HG03045 (cell line): ENCODE results near the gene HES4.
"Not testable (repeated sequence)": the region's sequence is repeated elsewhere in the genome, so short reads cannot be mapped to it uniquely, and the experiment has no call there.

Experiments
- ATAC-seq: cut with Tn5 transposase; IDR thresholded peaks from one replicate; pipeline ENCODE4 v1.9.1; 2021; ENCODE audit warnings: mild to moderate bottlenecking, moderate library complexity; ENCODE audit not compliant: unreplicated experiment

The HES4 gene

DNA sequence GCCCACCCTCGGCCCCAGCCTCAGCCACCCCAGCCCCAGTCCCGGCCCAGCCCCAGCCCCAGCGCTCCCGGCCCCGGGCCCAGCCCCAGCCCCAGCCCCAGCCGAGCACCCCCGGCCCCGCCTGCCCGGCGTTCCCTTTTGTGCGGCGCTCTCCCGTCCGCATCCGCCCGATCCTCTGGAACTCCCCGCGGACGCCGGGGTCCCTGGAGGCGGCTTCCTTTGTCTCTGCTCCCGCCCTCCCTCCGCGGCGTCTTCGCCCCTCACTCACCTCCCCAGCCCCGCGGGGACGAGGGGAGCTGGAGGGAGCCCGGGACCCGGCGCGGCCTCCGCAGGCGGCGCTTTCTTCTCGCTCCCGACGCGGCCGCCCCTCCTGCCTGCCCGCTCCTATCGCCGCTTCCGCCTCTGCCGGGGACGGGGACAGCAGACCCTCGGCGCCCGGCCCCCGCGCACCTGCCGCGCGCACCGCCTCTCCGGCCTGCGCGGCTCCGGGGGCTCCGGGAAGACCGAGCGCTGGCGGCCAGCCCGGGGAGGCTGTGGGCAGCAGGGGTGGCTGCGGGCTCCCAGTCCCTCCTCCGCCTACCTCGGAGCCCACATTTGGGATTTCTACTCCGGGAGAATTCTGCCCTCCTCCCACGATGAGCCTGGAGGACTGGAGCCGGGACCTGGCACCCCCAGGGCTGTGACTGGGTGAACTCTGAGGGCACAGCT, 34.0 kb upstream of the HES4 start:
- no peak for ATAC-seq

DNA sequence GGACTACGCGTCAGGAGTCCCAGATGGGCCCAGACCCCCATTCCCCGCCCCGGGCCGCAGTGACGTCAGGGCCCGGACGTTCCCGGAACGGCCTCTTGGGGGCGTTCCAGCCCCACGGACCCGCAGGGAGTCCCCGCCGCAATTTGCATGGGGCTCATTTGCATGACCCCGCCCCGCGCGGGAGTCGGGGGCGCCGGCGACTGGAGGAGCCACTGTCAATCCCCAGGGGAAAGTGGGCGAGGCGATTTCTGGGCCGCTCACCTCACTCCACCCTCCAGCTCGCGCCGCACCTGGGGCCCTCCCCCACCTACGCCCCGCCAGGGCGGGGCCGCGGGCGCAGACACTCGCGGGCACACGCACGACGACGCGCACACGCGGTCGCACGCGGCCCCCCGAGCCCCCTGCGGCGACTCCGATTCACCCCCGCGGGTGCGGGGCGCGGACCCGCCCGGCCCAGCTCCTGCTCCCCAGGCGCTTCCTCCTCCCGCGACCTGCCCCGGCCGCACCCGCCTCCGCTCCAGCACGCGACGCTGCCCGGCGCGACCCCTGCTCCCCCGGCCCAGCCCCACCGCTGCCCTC, 33.2 kb upstream of the HES4 start:
- ATAC-seq, result peak; percentile 83

DNA sequence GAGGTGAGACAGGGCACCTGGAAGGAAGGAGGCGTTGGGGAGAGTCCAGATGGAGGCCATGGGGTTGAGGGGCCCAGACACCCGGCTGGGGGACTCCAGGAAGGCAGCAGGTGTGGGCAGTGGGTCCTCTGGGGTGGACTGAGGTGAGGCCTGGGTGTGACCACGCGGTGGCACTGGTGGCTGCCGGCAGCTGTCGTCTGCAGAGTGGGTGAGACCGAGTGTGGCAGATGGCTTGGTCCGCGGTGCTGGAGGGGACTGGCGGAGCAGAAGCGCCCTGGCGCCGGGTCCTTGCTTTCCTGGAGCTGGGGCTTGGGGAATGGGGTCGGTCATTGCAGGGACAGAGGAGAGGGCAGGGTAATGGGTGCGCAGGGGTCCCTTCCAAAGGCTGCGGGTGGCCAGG, 32.5 kb upstream of the HES4 start:
- peak; percentile 7 for ATAC-seq

DNA sequence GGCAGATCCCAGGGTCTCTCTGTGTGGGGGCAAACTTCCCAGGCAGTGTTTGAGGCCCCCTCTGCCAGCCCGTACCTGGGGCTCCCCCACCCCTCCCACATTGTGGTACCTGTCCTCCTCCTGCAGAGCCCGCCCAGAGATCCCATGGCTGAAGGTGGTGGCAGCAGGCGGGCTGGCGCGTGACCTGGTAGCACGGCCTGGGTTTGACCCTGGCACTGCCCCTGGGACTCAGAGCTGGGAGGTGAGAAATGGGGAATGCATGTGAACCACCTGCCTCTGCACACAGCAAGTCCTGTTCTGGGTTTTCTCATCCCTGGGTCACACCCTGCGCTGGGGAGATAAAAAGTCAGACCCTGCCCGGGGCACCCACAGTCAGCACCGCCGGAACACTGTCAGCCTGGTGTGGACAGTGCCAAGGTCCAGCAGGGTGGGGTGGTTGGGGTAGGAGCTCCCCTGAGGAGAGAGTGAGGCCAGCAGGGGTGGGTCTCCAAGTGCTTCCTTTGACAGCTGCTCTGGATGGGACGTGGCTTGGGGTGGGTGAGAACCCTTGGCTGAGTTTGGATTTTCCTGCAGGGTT, 31.9 kb upstream of the HES4 start:
- ATAC-seq, result no peak

DNA sequence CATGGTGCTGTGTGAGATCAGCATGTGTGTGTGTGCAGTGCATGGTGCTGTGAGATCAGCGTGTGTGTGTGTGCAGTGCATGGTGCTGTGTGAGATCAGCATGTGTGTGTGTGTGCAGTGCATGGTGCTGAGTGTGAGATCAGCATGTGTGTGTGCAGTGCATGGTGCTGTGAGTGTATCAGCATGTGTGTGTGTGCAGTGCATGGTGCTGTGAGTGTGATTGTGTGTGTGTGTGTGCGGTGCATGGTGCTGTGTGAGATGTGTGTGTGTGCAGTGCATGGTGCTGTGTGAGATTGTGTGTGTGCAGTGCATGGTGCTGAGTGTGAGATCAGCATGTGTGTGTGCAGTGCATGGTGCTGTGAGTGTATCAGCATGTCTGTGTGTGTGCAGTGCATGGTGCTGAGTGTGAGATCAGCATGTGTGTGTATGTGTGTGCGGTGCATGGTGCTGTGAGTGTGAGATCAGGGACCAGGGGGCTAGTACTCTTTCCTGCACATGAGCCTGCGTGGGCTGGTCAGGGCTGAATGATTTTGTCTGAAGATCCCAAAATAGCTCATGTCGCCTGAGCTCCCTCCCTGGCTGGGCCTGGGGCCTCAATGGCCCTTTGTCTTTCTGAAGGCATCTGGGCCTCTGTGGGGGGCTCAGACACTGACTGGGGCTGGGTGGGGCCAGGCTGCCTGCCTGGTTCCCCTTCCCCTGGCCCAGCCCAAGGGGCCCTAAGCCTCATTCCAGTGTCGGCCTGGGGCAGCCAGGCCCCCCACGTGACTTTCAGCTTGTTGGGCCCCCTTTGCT, 31.2 kb upstream of the HES4 start:
- ATAC-seq, result not testable (repeated sequence)

DNA sequence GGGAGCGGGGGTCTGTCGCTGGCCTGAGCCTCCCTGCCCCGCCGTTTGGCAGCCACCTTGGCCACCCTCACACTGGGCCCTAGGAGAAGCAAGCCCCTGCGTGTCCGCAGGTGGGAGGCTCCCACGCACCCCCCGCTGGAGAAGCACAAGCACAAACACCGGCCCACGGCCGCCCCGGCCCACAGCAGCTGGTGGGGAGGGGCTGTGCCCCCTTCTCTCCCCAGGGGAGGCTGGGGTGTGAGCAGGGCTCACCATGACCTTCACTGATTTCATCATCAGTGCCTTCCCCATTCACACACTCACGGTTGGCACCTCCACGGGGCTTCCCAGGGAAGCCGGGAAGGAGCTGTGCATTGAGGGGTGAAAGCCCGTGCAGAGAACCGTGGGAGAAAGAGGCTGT, 27.9 kb upstream of the HES4 start:
- ATAC-seq, result no peak

DNA sequence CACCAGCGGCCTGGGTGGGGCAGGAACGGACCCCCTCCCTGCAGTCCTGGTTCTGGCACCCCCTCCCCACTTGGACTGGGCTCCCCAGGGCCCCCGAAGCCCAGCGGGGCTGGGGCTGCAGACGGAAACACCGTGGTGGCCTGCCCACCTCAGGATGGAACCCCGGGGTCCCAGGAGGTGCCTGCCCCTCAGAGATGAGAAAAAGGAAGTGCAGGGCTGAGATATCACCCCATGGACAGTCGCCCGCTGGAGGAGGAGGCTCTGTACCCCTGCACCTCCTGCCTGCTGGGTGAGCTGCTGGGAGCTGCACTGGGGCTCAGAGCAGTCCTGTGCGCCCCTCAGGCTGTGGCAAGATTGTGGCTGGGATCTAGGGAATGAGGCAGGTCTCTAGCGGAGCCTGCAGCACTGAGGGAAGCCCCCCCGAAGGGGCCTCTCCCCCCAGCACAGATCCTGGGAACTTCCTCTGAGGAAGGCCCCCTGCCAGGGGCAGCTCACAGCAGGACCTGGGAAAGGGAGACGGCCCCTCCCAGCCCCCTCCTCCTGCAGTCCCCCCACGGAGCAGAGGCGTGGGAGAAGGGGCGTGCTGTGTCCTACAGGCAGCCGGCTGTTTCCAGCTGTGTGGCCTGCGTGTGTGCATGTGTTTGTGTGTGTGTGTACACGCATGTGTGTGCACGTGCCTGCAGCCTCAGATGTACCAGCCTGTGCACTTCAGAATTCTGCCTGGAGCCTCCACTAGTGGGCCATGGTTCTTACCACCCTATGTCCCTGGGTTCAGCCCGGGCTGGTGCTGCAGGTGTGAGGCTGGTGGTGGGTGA, 26.9 kb upstream of the HES4 start:
- ATAC-seq, result no peak

DNA sequence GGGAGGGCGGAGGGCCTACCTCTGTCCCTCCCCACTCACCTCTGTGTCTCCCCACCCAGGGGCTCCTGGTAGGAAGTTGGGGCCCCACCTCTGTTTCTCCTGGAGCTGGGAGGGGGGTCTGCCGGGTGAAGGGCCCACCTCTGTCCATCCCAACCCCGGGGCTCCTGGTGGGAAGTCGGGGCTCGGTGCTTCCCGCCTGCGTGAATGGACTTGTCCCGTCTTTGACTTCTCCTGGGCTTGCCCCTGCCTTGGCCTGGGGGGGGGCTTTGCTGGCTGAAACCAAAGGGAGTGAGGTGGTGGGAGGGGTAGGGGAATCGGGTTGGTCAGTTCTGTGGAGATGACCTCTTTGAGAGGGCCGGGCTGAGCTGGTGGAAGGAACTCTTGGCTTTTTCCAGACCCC, 25.8 kb upstream of the HES4 start:
- no peak for ATAC-seq

DNA sequence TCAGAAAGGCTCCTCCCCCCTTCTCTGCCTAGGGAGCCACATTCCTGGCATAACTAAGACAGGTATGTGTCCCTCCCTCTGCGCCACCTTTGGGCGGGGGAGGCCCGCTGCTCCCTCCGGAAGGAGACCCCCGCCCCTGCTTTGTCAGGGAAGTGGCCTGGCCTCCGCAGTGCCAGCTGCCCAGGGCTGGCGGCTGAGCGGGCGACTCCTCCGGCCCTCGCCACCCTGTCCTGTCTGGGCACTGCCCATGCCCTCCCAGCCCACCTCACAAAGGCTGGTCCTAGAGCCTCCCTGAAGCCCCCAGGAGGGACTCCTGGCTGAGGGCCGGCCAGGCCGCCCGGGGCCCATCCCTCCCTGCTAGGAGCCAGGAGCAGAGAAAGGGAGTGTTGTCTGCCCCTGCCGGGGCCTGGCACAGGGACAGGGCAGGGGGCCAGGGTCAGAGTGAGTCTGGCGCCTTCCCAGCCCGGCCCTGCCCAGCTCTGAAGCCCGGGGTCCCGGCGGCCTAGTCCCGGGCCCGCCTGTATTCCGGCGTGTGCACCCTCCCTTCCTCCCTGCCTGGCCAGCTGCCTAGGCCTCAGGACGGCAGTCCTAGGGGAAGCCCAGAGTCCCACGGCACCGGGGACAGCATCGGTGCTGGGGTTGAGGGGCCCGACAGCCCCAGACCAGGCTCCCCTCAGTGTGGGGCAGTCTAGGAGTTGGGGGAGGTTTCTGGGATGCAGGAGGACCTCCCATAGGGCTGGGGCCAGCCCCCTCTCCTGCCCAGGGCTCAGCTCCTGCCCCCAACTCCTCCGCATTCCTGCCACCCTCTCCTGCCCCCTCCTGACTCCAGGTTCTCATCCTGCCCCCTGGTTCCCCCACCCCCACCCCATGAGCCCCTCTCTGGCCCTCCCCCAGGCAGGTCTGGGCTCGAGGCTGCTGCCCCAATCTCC, 25.1 kb upstream of the HES4 start:
- ATAC-seq, result no peak

DNA sequence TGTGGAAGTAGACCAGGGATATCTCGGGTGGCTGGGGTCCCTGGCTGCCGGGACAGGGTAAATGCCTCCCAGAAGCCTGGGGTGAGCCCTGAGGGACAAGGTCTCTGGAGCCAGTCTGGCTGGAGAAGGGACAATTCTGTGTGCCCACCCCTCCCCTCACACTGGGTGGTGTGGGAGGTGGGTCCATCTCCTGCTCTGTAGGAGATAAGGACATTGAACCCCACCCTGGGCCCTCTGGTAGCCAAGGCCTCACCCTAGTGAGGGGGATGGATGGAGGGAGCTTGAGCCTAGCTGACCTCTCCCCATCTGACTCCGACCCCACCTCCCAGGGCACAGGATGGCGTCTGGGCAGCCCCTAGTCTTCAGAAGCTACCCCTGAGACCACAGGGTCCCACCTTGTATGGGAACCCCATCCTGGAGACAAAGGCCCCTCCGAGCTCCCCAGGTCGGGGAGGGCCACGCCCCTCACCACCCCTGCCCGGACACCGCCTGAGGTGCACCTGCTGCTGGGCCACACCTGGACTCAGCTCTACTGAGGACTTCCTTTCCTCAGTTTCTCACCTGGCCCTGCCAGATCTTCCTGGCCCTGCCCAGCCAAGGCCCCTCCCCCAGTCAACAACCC, 24.4 kb upstream of the HES4 start:
- ATAC-seq, result no peak

DNA sequence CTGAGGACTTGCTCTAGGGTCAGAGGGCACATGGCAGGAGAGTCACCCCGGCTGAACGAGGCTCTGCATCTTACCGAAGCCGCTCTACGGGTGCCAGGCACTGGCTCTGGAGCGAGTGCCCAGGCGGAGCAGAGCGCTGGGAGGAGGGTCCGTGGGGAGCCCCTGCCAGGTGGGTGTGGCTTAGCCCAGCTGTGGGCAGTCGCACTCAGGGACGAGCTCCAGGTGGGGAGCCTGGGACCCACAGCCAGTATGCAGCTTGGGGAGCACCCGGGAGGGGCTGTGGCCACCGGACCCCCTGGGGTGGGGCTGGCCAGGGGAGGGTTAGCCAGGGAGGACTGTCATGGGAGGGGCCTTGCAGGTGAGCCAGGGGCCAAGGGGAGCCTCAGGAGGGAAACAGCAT, 23.8 kb upstream of the HES4 start:
- no peak for ATAC-seq

DNA sequence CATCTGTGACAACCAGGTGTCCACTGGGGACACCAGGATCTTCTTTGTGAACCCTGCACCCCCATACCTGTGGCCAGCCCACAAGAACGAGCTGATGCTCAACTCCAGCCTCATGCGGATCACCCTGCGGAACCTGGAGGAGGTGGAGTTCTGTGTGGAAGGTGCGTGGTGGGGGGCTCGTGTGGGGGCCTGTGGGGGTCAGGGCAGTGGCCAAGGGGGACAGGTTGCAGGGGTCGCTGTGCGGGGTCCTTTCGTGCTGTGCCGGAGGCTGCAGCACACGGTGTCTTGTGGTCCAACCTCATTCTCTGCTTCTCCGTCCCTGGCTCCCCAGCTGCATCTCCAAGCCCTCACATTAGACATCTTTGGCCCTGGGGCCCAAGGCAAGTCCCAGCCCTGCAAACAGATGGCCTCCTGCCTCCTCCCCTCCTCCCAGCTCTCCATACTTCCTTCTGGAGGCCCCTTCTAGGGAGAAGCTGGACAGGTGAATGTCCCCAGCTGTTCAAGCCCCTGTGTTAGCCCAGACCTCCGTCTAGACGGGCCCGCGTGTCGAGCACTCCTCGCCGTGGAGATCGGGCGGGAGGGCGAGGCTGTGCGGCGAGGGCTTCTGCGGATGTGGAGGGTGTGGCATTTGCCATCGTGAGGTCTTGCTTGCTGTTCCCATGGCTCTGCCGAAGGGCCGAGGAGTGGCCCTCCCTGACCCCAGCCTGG, 22.6 kb upstream of the HES4 start:
- no peak for ATAC-seq

DNA sequence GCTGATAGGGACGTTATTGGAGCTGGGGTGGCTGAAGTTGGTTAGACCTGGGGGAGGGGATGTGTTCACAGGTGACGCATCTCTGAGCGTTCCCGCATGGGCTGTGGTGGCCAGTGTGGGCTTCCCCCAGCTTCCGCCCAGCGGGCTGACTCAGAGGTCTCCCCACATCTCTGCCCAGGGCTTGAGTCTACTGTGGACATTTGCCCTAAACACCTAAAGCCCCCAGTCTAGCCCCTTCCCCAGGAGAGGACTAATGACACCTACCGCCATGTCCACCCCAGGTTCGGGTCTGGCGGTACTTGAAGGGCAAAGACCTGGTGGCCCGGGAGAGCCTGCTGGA, 22.0 kb upstream of the HES4 start:
- ATAC-seq, result no peak

DNA sequence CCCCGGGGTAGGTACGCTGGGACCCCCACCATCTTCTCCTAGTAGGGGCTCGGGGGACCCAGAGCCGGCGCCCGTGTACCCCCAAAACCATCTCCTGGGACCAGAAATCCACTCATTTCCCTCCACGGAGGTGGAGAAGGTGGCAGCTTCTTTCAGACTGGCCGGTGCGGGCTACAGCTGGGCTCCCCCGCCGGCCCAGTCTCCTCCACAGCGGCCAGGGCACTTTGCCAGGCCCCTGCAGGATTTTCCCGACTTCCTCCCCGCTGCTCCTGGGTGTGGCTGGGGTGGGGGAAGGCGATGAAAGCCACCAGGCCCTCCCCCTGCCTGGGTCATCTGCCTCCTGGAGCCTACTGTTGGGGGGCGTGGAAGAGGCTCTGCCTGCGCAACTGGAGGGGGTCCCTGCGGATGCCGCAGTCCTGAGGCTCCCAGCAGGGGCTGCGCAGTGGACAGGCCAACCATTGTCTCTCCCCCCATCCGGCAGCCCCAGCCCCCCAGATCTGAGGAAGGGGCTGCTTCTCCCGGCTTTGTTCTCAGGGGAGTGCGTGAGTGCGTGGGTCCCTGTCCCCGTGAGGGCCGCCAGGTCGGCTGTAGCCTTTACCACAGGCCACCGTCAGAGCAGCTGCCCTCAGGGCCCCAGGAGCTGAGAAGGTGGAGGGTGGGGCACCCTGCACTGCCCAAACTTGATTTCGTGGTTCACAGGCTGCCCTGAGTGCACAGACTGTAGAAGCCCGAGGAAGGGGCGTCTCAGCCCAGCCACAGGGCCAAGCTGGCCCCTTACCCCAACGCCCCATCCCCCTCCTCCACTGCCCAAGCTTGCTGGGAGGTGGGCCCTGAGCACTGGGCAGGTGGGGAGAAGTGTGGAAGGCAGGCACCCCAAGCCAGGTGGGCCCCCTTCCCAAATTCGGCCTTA, 21.4 kb upstream of the HES4 start:
- ATAC-seq, result no peak

DNA sequence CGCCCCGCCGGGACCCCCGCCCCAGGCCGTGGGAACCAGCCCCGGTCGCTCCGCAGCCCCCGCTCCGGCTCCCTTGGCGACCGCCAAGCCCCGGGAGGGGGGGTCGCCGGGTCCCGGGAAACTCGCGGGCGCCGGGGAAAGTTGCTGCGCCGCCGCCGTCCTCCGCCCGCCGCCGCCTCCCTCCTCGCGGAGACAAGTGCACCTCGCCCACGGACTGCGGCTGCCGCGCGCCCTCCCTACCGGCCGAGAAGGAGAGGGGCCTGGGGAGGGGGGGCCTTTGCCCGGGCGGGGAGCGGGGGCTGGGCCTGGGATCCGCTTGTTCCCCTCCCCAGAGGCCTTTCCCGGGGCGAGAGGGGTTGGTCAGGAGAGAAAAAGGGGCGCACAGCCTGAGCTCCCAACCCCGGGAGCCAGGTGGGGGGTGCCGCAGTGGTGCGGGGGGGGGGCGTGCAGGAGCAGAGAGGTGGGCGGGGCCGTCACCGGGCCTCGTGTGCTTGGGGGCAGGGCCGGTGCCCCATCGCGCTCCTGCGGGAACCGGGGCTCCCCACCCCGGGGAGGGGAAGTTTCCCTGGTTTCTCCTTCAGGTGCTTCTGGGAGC, 20.6 kb upstream of the HES4 start:
- ATAC-seq, result peak; percentile 12

DNA sequence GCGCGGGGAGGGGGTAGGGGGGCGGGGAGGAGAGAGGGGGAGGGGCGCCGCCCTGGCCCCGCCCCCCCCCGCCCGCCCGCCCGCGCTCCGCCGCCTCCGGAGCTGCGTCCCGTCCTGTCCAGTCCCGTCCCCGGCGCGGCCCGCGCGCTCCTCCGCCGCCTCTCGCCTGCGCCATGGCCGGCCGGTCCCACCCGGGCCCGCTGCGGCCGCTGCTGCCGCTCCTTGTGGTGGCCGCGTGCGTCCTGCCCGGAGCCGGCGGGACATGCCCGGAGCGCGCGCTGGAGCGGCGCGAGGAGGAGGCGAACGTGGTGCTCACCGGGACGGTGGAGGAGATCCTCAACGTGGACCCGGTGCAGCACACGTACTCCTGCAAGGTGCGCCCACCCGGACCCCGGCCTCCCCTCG, 20.1 kb upstream of the HES4 start, which contains the start of gene AGRN:
Gene AGRN, plus strand, starts transcription at position 121 of the 405 bp plus-strand sequence. Its CDS starts 53 bp downstream, at position 174.
- ATAC-seq, result peak; percentile 31
